Measurements from ENCODE around the gene LRRC61. TPM values are rescaled to one million over a fixed set of nuclear protein-coding genes. Genes with fewer than 3 reads are reported as not detected.

Gene LRRC61
- total RNA-seq, 2 experiments from 2014 or later = 3.1 to 5.0 TPM

GRCh38 chr7:150338166-150338829, 15.1 kb downstream of the LRRC61 start:
- Histone ChIP-seq H3K4me3 (ENCODE audit: low read length) (no peak overlapping the region), H3K27me3 (ENCODE audit: control insufficient read depth in 1 of 2, insufficient read depth in 2 of 2, low read length in 2 of 2) (peaks cover 18 to 24% of the 10 kb centered on the region in 2 experiments), H3K36me3 (ENCODE audit: insufficient read depth, low read length) (peaks cover 5% of the 10 kb centered on the region), H3K27ac (ENCODE audit: low read depth in 1 of 2, low read length in 2 of 2) (no peak overlapping the region), H3K9me3 (ENCODE audit: control insufficient read depth in 1 of 2, insufficient read depth in 1 of 2, low read length in 2 of 2) (no peaks in the 10 kb centered on the region), H3K4me1 (ENCODE audit: insufficient read depth, low read length) (peaks cover 6% of the 10 kb centered on the region)
- Mint-ChIP-seq H3K9me3 (no peaks in the 10 kb centered on the region), H3K4me3 (no peak overlapping the region), H3K4me1 (ENCODE audit: low read depth) (no peaks in the 10 kb centered on the region), H3K36me3 (ENCODE audit: low read depth) (peaks cover 6% of the 10 kb centered on the region), H3K27me3 (peaks cover 25% of the 10 kb centered on the region), H3K27ac (no peak overlapping the region)
- TF ChIP-seq, protein P1, sequence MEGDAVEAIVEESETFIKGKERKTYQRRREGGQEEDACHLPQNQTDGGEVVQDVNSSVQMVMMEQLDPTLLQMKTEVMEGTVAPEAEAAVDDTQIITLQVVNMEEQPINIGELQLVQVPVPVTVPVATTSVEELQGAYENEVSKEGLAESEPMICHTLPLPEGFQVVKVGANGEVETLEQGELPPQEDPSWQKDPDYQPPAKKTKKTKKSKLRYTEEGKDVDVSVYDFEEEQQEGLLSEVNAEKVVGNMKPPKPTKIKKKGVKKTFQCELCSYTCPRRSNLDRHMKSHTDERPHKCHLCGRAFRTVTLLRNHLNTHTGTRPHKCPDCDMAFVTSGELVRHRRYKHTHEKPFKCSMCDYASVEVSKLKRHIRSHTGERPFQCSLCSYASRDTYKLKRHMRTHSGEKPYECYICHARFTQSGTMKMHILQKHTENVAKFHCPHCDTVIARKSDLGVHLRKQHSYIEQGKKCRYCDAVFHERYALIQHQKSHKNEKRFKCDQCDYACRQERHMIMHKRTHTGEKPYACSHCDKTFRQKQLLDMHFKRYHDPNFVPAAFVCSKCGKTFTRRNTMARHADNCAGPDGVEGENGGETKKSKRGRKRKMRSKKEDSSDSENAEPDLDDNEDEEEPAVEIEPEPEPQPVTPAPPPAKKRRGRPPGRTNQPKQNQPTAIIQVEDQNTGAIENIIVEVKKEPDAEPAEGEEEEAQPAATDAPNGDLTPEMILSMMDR (IDR thresholded peaks at IDR 0.05) = no peak
- ChIA-PET CTCF (no interaction called here), POLR2A (no interaction called here)
- DNase-seq (no peak), ATAC-seq (ENCODE audit: poor library complexity) (no peak)
- intact Hi-C loops (cut with DNase I, micrococcal nuclease) = no loop called here

GRCh38 chr7:150339409-150339809, 16.3 kb downstream of the LRRC61 start:
- TF ChIP-seq, protein P1 (IDR thresholded peaks at IDR 0.05) = no peak
- Histone ChIP-seq H3K4me3 (ENCODE audit: low read length) (no peak overlapping the region), H3K36me3 (ENCODE audit: insufficient read depth, low read length) (peaks cover 5% of the 10 kb centered on the region), H3K4me1 (ENCODE audit: insufficient read depth, low read length) (peaks cover 6% of the 10 kb centered on the region), H3K27me3 (ENCODE audit: control insufficient read depth in 1 of 2, insufficient read depth in 2 of 2, low read length in 2 of 2) (peaks cover 23 to 24% of the 10 kb centered on the region in 2 experiments), H3K27ac (ENCODE audit: low read depth in 1 of 2, low read length in 2 of 2) (no peak overlapping the region), H3K9me3 (ENCODE audit: control insufficient read depth in 1 of 2, insufficient read depth in 1 of 2, low read length in 2 of 2) (peaks cover under 1 to 7% of the 10 kb centered on the region in 2 experiments)
- intact Hi-C loops (cut with DNase I, micrococcal nuclease) = no loop called here
- H3K27ac Mint-ChIP-seq = no peak overlapping the region
- peaks cover 11% of the 10 kb centered on the region for H3K36me3 Mint-ChIP-seq (ENCODE audit: low read depth)
- ChIA-PET CTCF (no interaction called here), POLR2A (no interaction called here)
- no peak overlapping the region for H3K4me3 Mint-ChIP-seq
- peaks cover 33% of the 10 kb centered on the region for H3K27me3 Mint-ChIP-seq
- ATAC-seq (ENCODE audit: poor library complexity) (no peak), DNase-seq (no peak)
- H3K9me3 Mint-ChIP-seq = no peaks in the 10 kb centered on the region
- no peaks in the 10 kb centered on the region for H3K4me1 Mint-ChIP-seq (ENCODE audit: low read depth)

GRCh38 chr7:150340024-150340749, 17.0 kb downstream of the LRRC61 start:
- POLR2A ChIA-PET = no interaction called here
- no peak overlapping the region for H3K4me3 Mint-ChIP-seq
- no peak overlapping the region for H3K27ac ChIP-seq (ENCODE audit: low read depth in 1 of 2, low read length in 2 of 2)
- CTCF ChIA-PET = no interaction called here
- no peak overlapping the region for H3K4me3 ChIP-seq (ENCODE audit: low read length)
- DNase-seq (no peak), ATAC-seq (ENCODE audit: poor library complexity) (no peak)
- H3K4me1 ChIP-seq (ENCODE audit: insufficient read depth, low read length) = peaks cover 6% of the 10 kb centered on the region
- peaks cover 5% of the 10 kb centered on the region for H3K36me3 ChIP-seq (ENCODE audit: insufficient read depth, low read length)
- TF ChIP-seq, protein P1 (IDR thresholded peaks at IDR 0.05) = no peak
- peaks cover 11% of the 10 kb centered on the region for H3K36me3 Mint-ChIP-seq (ENCODE audit: low read depth)
- intact Hi-C loops (cut with DNase I, micrococcal nuclease) = no loop called here
- H3K4me1 Mint-ChIP-seq (ENCODE audit: low read depth) = no peaks in the 10 kb centered on the region
- no peak overlapping the region for H3K27ac Mint-ChIP-seq
- peaks cover 33% of the 10 kb centered on the region for H3K27me3 Mint-ChIP-seq
- H3K9me3 Mint-ChIP-seq = no peaks in the 10 kb centered on the region
- H3K27me3 ChIP-seq (ENCODE audit: control insufficient read depth in 1 of 2, insufficient read depth in 2 of 2, low read length in 2 of 2) = peaks cover 26 to 30% of the 10 kb centered on the region in 2 experiments
- H3K9me3 ChIP-seq (ENCODE audit: control insufficient read depth in 1 of 2, insufficient read depth in 1 of 2, low read length in 2 of 2) = peaks cover 4 to 9% of the 10 kb centered on the region in 2 experiments
